Stomach (tissue), 9 donors: Measurements from ENCODE around the gene SEMA5A. TPM values are rescaled to one million over a fixed set of nuclear protein-coding genes. Genes with fewer than 3 reads are reported as not detected.

Experiments used
- DNase-seq, 2 donors: peaks; one replicate each; pipeline versions ENCODE4 v3.0.0 to v3.0.0-alpha.2; 2013 to 2019
- H3K27ac ChIP-seq, 5 donors: fragments of 200-600 bp in 4 of 5; sonication (generic) in 4 of 5; one replicate each; pipeline ENCODE4 v1.5.1; 2013 to 2019; ENCODE audit warnings: mild to moderate bottlenecking in 1 of 5, moderate library complexity in 1 of 5
- H3K27me3 ChIP-seq, 3 donors: fragments of 200-600 bp; sonication (generic); one replicate each; pipeline ENCODE4 v1.5.1; 2017 to 2019; ENCODE audit warnings: mixed run types in 1 of 3
- H3K36me3 ChIP-seq, 4 donors: fragments of 200-600 bp; sonication (generic); 1 replicate in 3 of 4; 2 replicates in 1 of 4; pipeline ENCODE4 v1.5.1; 2016 to 2019
- H3K4me1 ChIP-seq, 4 donors: fragments of 200-600 bp; sonication (generic); one replicate each; pipeline ENCODE4 v1.5.1; 2016 to 2019
- H3K4me3 ChIP-seq, 4 donors: fragments of 200-600 bp; sonication (generic) in 3 of 4; one replicate each; pipeline ENCODE4 v1.5.1; 2016 to 2019; ENCODE audit warnings: mild to moderate bottlenecking in 1 of 4
- H3K9me3 ChIP-seq, 4 donors: fragments of 200-600 bp; sonication (generic); one replicate each; pipeline ENCODE4 v1.5.1; 2016 to 2019
- CTCF ChIP-seq, 7 experiments: fragments of 450-650 bp in 4 of 7; fragments of 200-600 bp in 3 of 7; sonication (generic) in 3 of 7; IDR thresholded peaks; one replicate each; pipeline ENCODE4 v1.5.1; 2016 to 2019; ENCODE audit warnings: antibody characterized with exemption in 7 of 7, control low read depth in 2 of 7, mild to moderate bottlenecking in 1 of 7
- EP300 ChIP-seq: sonication (generic); formaldehyde crosslinking; IDR thresholded peaks from one replicate; pipeline ENCODE4 v1.6.1; 2017; ENCODE audit warnings: antibody characterized with exemption
- POLR2A ChIP-seq, 4 donors: fragments of 450-650 bp; IDR thresholded peaks; one replicate each; pipeline ENCODE4 v1.6.1; 2016; ENCODE audit warnings: antibody characterized with exemption in 4 of 4, control low read depth in 2 of 4, mild to moderate bottlenecking in 1 of 4, moderate library complexity in 1 of 4
- POLR2AphosphoS5 ChIP-seq, 3 donors: sonication (generic); formaldehyde crosslinking; IDR thresholded peaks; one replicate each; pipeline ENCODE4 v1.6.1; 2016; ENCODE audit warnings: antibody characterized with exemption in 3 of 3
- WGBS, 5 donors: extraction: QIAGEN DNeasy Blood & Tissue Kit in 3 of 5; methylation state at CpG; one replicate each; pipeline versions ENCODE4 v1.1.5 to v1.1.7; 2013 to 2018; 5-methylcytosine and 5-hydroxymethylcytosine counted together
- intact Hi-C: fragments of 100-400 bp; cut with DNase I; formaldehyde crosslinking; loops from one replicate; pipeline ENCODE4 v1.15.1; 2023; ENCODE audit warnings: low total_unique reads
- polyA plus RNA-seq, 3 donors: library from polyadenylated mRNA; stranded (reverse); fragments of 200-250 nt; gene quantifications; one replicate each; pipeline ENCODE4 v1.2.3, GENCODE V29; 2013
- total RNA-seq, 5 donors: library from RNA; depleted of rRNA; stranded (reverse); fragments of >200 nt; gene quantifications; one replicate each; pipeline versions ENCODE4 v1.1.0 to v1.2.3, GENCODE V29; 2014 to 2016
- donor health status: healthy with polysubstance abuse.
- donor health status: Bipolar disorder and iron deficiency.
- donor health status: healthy.

Gene SEMA5A
- total and polyA plus RNA-seq, 8 donors, result 0.62 to 26.4 (median 3.2) TPM

DNA sequence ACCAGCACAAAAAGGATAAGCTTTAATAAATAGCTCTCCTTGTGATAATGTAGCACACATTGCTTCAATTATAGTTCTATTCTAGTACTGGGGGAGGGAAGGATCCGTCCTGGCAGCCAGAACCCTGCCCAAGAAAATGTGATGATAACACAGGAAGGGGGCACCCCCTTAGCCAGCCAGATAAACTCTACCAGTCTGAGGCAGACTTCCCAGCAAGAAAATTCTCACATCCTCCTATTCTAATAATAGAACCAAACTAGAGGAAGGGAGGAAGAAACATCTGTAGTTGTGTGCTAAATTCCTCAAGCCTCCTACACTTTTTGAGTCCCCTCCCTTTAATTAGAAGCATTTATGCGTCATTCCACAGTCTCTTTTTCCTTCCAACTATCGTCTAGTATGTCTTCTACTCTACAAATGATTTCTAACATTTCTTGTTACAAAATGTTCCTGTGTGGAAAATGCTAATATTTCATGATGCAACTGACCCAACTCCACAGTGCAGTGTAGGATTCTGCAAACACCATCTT is 261.0 kb downstream of the SEMA5A start:
- intact Hi-C loops, result no loop called here
- Histone ChIP-seq H3K4me3 (no peak overlapping the region), H3K27ac (peak overlapping the region in 2 of 5 donors; percentile 30 to 42), H3K27me3 (no peaks in the 10 kb centered on the region), H3K4me1 (no peaks in the 10 kb centered on the region), H3K36me3 (no peaks in the 10 kb centered on the region), H3K9me3 (no peaks in the 10 kb centered on the region)
- 23 to 52% (median 49%) methylated on average over 3 of the region's 3 CpGs for WGBS, 5 donors
- DNase-seq, result peak in 1 of 2 donors; percentile 44
- TF ChIP-seq POLR2A (IDR thresholded peaks at IDR 0.05) (no peak), POLR2AphosphoS5 (IDR thresholded peaks at IDR 0.05) (no peak), CTCF (IDR thresholded peaks at IDR 0.05) (no peak), EP300 (no peak)

DNA sequence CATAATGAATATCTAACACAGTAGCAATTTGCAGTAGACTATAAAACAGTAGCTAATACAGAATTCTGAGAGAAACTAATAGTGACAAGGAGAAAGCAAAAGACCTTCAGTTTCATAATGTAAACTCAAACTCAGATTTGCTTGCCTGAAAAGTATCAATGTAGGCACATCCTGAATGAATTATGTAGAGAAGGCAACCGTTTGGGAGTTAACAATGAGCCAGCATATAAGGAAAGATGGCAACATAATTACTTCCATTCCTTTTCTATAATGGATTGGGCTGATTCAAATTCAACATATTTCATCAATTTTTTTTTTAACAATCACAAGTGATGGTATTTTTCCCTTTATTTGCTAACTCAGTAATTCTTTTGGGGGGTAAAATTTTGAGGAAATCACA is 261.6 kb downstream of the SEMA5A start:
- no peaks in the 10 kb centered on the region for H3K4me1 ChIP-seq
- no peak for DNase-seq
- H3K27me3 ChIP-seq, result no peaks in the 10 kb centered on the region
- intact Hi-C loops, result no loop called here
- no peak for TF ChIP-seq POLR2AphosphoS5 (IDR thresholded peaks at IDR 0.05)
- no peak for TF ChIP-seq EP300
- TF ChIP-seq POLR2A (IDR thresholded peaks at IDR 0.05), result no peak
- TF ChIP-seq CTCF (IDR thresholded peaks at IDR 0.05), result no peak
- H3K36me3 ChIP-seq, result no peaks in the 10 kb centered on the region
- WGBS, 5 donors, result 23 to 46% (median 27%) methylated on average over 1 of the region's 1 CpG
- peak overlapping the region in 2 of 5 donors; percentile 30 to 42 for H3K27ac ChIP-seq
- H3K9me3 ChIP-seq, result no peaks in the 10 kb centered on the region
- H3K4me3 ChIP-seq, result no peak overlapping the region

- no peak for DNase-seq
- intact Hi-C loops, result no loop called here
- TF ChIP-seq POLR2AphosphoS5 (IDR thresholded peaks at IDR 0.05) (no peak), POLR2A (IDR thresholded peaks at IDR 0.05) (no peak), CTCF (IDR thresholded peaks at IDR 0.05) (no peak), EP300 (no peak)
Measured at GRCh38 chr5:9283473-9283872, 262.4 kb downstream of the SEMA5A start.

GRCh38 chr5:9283021-9283420 is 262.9 kb downstream of the SEMA5A start:
- no peak overlapping the region for H3K27ac ChIP-seq
- WGBS, 5 donors, result 55 to 72% (median 63%) methylated on average over 3 of the region's 3 CpGs
- no peaks in the 10 kb centered on the region for H3K4me1 ChIP-seq
- no peak overlapping the region for H3K4me3 ChIP-seq
- peaks cover 0 to 8% (median 0%) of the 10 kb centered on the region in 4 donors for H3K9me3 ChIP-seq
- H3K27me3 ChIP-seq, result no peaks in the 10 kb centered on the region
- H3K36me3 ChIP-seq, result no peaks in the 10 kb centered on the region
- no peak for TF ChIP-seq POLR2AphosphoS5 (IDR thresholded peaks at IDR 0.05)
- no peak for TF ChIP-seq CTCF (IDR thresholded peaks at IDR 0.05)
- TF ChIP-seq POLR2A (IDR thresholded peaks at IDR 0.05), result no peak
- TF ChIP-seq EP300, result no peak
- intact Hi-C loops, result no loop called here
- no peak for DNase-seq

More at GRCh38 chr5:9283473-9283872, 262.4 kb downstream of the SEMA5A start:
- Histone ChIP-seq H3K4me3 (no peak overlapping the region), H3K9me3 (peaks cover 0 to 6% (median 0%) of the 10 kb centered on the region in 4 donors), H3K27ac (no peak overlapping the region), H3K36me3 (no peaks in the 10 kb centered on the region), H3K27me3 (no peaks in the 10 kb centered on the region), H3K4me1 (no peaks in the 10 kb centered on the region)
- WGBS, 5 donors, result 71 to 95% (median 91%) methylated on average over 1 of the region's 1 CpG
